GM11168 (cell line): ENCODE measurements around the gene GLB1L2.

ENCODE experiments used
- in situ Hi-C: fragments of 300-500 bp; cut with MboI; formaldehyde crosslinking; loops from one replicate; pipeline ENCODE4 v1.12.0; 2022; ENCODE audit warnings: low sequenced_read_pairs; ENCODE audit not compliant: unreplicated experiment

GLB1L2 gene

DNA sequence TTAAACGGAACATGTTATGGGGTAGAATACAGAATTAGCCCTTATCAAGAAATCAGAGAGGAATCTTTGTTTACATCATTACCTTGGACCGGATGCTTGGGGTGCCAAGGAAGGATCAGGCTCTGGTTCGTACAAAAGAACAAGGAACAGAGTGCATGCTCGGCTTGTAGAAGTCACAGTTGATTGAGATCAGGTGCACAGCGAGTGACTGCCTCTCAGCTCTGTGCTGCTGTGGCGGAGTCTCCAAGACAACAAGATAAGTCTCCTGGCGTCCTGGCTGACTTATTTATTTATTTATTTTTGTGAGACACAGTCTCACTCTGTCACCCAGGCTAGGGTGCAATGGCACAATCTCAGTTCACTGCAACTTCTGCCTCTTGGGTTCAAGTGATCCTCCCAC is 31.8 kb downstream of the GLB1L2 start:
- in situ Hi-C loops = no loop called here

DNA sequence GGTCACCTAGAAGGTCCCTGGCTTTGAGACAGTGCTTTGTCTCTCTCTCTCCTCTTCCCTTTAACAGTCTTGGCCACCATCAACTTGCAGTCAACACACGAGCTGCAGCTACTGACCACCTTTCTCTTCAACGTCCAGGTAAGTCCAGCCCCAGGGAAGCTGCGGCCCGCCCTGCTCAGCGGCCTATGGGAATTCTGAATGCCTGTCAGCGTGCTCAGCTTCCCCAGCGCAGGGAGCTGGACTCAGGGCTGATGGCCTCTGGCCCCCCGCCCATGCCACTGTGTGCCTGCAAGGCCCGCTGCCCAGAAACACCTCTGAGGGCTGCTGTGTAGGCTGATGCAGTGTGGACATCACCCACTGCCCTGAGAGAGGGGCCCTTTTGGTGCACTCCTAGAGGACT is 32.5 kb downstream of the GLB1L2 start:
- in situ Hi-C loops = no loop called here

DNA sequence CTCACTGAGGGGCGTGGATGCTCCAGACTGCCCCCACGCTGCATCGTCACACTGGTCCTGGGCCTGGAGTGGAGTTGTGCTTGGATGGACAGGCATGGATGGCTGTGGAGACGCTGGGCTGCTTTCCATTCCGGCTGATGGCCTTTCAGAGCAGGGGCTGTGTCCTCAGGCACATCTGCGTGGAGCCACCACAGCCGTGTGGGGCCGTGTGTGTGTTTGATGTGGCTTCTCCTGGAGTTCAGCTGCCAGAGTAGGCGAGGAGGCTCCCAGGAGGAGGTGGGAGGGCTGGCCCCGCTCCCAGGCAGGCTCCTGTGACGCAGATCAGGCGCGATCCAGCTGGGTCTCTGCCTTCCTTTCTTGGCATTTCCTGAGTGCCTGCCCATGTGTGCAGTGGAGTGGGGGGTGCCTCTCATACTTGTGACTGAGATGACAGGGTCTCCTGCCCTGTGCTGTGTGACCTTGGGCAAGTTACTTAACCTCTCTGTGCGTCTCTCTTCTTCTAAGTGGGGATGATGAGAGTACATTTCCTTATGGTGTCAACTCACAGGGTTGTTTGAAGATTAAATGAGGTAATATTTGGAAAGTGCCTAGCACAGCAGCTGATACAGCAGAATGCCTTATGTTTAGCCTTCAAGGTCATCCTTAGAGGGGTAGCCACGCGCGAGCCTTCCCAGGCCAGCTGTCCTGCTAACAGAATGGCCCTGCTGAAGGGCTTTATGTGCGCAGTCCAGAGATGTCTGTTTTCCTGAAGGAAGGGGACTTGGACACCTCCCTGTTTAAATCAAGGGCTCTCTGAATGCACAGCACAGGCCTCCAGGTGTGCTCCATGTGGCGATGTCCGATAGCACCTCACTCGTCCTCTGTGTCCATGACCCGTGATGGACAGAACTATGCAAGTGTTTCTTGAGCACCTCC is 33.5 kb downstream of the GLB1L2 start:
- in situ Hi-C loops = no loop called here

DNA sequence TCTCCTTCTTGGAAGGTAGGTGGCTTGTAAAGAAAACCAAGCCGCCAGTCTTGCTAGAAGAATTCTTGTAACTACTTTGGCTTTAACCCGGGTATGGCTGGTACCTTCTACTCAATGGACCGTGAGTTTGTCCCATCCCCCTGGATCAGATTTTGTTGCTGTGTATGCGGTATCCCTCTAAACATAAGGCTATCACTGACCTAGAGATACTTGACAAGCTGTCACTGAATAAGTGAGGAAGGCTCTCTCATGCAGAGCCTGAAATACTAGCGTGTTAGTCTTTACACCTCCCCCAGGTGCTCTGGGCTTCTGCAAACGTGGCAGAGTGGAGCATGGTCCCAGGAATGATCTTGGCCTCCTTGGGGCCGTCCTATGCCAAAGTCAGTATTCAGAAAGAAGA is 34.5 kb downstream of the GLB1L2 start:
- in situ Hi-C loops = no loop called here

DNA sequence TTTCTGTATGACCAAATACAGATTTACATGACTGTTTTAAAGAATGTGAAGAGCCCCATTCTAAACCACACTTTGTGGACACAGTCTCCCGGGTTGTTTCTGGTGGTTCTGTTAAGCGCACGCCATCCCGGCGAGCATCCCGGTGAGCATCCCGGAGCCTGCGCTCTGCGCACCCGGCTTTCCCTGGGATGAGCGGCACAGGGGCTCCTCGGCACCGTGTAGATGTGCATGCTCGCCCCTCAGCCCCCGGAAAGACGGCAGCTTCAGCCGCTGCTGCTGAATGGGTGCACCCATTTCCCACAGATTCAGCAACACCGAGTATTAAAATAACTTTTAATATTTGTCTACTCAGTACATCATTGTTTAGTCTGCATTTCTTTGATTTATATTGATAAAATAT is 36.0 kb downstream of the GLB1L2 start:
- in situ Hi-C loops = no loop called here

DNA sequence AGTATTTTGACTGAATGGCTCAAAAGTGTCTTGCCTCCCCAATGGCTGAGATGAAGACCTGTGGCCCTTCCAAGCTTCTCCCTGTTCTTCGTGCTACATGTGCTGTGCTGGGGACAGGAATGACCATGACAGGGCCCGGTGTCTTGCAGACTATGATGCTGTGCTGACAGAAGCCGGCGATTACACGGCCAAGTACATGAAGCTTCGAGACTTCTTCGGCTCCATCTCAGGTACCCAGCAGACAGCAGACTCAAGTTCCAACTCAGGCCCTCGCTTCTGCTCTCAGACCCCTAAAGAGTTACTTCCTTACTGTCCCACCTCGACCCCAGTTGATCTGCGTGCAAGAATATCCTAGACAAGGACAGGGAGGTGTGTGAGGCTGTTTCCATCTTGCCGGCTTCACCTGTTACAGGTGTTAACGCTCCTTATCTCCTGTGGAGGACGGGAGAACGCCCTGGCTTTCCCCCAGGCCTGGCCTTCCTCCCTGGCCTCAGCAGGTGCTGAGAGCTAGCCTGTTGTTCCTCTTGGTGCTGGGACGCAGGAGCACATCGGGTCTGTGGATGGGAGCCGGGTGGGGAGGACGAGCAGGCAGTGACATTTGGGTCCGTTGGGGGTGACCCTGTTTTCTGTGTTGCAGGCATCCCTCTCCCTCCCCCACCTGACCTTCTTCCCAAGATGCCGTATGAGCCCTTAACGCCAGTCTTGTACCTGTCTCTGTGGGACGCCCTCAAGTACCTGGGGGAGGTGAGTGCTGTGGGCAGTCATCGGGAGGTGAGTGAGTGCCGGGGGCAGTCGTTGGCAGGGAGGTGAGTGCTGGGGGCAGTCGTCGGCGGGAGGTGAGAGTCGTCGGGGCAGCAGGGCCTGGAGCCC is 38.1 kb downstream of the GLB1L2 start:
- in situ Hi-C loops = no loop called here

DNA sequence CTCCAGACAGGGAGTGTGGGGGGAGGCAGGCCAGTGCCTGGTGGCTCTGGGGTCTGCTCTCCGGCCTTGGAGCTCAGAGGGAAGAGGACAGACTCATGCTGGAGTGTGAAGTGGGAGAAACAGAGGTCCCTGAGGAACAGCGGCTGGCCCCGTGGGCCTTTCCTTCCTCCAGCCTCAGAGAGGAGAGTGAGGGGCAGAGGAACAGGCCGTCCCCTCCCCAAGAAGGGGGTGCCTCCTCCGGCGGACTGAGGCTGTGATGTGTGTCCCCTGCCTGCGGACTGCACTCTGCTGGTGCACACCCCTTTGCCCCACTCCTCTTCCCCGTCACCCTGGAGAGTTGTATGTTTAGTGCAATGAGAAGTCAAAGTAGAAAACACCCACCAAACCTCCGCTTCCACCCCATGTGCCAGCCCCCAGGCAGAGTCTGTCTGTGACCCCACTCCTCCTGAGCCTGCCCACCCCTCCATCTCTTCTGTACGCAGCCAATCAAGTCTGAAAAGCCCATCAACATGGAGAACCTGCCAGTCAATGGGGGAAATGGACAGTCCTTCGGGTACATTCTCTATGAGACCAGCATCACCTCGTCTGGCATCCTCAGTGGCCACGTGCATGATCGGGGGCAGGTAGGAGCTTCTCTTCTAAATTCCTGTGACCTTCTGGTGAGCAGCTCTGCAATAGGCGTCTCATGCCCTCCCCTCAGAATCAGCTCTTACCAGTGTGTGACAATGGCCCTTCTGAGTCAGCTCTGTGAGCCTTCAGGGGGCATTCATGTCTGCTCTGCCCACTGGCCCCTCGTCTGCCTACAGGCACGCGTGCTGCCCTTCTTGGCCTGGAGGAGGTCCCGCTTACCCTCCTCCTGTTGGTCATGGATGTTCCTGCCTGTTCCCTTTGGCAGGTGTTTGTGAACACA is 39.0 kb downstream of the GLB1L2 start:
- in situ Hi-C loops = no loop called here

DNA sequence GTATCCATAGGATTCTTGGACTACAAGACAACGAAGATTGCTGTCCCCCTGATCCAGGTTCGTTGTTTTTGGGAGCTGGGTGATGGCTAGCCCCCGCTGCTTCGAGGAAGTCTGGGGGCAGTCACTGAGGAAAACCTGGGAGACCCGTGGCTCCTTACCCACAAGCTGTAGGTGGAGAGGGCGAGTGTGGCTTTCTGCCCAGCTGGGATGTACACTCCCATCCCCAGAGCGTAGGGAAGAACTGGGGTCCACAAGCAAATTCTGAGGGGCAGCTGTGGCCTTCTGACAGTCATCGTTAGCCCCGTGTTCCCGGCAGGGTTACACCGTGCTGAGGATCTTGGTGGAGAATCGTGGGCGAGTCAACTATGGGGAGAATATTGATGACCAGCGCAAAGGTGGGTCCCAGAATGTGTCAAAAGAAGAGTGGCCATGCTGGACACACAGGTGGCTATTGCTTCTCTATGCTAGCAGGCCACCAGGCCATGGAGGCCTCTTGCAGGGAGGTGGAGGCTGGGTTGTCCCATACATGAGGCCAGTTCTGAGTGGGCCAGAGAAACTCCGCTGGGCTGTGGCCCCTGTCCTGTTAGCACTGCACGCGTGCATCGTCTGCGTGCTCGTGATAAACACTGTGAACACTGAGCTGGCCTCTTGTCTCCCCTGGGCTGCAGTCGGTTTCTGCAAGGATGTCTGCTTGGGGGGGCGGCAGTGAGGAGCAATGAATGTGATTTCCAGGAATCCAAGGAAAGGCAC is 39.8 kb downstream of the GLB1L2 start:
- in situ Hi-C loops = no loop called here

DNA sequence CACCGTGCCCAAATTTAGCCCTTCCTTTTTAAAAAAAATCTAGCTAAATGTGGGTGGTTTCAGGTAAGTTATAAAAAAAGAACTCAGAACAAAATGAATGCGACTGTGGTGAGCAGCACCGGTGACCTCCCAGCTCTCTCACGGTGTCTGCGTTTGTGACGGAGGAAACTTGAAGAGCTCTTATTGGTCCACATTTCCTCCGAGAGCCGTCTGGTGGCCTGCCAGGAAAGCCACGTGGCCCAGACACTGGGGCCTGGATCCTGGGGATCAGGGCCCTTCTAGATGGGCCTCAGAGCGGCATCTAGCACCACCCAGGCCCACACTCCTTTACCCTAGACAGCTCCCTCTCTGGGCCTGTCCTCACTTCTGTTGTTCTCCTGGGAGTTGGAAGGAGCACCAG is 40.7 kb downstream of the GLB1L2 start:
- in situ Hi-C loops = no loop called here

DNA sequence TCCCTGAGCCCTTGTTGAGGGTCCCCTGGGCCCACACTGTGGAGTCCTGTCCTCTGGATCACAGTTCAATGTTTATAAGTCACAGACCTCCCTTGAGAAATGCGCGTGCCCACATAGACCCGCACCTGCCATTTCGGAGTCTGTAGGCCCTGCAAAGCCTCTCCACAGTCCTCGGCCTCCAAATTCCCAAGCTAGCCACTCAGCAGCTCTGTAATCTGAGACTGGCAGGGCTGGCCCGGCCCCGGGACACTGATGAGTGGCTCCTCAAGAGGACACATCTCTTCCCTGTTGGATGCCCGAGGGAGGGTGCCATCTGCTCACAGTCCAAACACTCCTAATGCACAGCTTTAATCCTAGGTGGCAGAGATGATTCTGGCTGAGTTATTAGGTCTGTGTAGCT is 41.2 kb downstream of the GLB1L2 start:
- in situ Hi-C loops = no loop called here

DNA sequence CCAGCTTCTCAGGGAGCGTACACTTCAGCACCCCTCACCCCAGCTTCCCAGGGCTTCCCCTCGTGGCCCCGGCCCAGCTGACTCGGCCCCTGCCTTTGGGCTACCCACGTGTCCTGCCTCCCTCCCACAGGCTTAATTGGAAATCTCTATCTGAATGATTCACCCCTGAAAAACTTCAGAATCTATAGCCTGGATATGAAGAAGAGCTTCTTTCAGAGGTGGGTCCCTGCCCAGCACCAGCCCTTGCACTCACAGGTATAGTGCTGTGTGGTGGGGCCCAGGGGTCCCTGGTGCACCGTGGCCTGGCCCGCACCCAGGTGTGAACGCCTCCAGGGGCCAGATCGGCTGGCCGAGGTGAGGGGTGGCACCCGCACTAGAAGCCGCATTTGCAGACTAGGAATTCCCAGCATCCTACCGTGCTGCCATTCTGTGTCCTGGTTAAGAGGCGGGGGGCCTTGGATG is 41.8 kb downstream of the GLB1L2 start:
- in situ Hi-C loops = no loop called here

DNA sequence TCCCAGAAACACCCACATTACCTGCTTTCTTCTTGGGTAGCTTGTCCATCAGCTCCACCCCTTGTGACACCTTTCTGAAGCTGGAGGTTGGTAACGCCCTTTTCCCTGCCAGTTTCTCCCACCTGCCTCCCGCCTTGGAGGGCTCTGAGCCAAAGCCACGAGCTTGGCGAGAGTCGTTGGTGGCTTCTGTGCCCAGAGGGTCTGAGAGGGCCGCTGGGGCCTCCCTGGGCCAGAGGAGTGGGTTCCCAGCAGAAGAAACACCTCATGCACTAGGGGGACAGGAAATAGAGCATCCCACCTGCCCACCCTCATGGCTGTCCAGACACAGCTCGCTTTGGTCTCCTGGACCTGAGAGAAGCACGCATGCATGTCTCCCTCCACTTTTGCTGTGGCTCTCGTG is 42.4 kb downstream of the GLB1L2 start:
- in situ Hi-C loops = no loop called here

DNA sequence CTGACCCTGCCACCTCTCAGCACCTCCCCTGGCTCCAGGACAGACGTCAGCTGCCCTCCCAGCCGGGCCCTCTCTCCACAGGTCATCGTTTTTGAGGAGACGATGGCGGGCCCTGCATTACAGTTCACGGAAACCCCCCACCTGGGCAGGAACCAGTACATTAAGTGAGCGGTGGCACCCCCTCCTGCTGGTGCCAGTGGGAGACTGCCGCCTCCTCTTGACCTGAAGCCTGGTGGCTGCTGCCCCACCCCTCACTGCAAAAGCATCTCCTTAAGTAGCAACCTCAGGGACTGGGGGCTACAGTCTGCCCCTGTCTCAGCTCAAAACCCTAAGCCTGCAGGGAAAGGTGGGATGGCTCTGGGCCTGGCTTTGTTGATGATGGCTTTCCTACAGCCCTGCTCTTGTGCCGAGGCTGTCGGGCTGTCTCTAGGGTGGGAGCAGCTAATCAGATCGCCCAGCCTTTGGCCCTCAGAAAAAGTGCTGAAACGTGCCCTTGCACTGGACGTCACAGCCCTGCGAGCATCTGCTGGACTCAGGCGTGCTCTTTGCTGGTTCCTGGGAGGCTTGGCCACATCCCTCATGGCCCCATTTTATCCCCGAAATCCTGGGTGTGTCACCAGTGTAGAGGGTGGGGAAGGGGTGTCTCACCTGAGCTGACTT is 43.2 kb downstream of the GLB1L2 start:
- in situ Hi-C loops = no loop called here

DNA sequence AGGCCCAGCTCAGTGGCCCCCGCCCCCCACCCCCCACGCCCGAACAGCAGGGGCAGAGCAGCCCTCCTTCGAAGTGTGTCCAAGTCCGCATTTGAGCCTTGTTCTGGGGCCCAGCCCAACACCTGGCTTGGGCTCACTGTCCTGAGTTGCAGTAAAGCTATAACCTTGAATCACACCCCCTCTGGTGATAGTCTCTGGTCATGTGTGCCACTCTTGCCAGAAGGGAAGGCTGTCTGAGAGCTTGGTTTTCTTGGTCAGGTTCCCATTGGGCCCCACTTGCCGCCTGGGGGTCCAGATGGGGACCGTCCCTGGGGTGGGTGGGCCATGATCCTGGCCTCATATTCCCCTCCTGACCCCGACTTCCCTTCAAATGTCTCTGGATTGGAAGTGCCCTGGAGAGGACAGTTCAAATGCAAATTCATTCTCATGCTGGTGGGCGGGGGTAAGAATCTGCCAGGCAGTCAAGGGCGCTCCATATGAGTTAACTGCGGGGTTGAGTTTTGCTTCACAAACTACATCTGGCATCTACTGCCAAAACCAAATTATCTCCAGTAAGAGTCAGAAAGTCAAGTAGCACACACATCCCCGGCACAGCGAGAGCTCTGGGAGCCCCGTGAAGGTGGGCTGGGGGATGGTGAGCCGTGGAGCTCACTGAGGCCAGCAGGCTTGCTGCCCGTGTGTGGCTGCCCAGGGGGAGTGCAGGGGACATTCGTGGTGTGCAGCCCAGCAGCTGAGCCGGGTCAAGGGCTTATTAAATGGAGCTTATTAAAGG is 44.5 kb downstream of the GLB1L2 start:
- in situ Hi-C loops = no loop called here

DNA sequence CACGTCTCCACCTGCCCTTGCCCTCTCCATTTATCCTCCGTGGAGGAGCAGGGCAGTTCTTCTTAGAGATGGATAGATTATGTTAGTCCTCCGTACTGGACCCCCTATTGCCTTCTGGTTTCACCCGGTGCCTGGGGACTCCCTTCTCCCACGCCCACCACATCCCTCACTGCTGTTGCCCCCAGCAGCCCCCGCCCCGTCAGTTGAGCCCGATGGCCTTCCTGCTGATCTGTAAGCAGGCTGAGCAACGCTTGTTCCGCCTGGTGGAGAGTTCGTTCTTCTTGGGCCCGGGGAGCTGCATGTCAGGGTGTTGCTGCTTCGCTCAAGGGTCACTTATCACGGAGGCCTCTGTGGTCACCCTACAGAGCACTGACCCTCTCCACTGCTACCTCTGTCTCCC is 46.1 kb downstream of the GLB1L2 start:
- in situ Hi-C loops = no loop called here

DNA sequence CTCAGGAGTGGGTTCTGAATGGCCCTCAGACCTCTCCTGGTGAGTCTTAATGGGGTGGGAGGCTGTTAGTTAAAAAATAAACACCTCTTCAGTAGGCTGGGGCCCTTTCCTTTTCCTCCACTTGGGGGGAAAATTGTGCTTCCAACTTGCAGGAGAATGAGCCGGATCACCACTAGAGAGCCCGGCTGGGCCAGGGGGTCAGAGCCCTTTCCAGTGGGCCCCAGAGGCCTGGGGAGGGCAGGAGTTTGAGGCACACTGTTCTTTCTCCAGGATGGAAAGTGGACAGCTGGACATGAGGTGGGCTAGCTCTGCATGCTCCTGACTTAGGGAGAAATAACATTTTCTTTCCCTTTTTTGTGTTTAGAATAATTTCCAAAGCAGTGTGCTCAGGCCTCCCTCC is 47.5 kb downstream of the GLB1L2 start:
- in situ Hi-C loops = no loop called here

DNA sequence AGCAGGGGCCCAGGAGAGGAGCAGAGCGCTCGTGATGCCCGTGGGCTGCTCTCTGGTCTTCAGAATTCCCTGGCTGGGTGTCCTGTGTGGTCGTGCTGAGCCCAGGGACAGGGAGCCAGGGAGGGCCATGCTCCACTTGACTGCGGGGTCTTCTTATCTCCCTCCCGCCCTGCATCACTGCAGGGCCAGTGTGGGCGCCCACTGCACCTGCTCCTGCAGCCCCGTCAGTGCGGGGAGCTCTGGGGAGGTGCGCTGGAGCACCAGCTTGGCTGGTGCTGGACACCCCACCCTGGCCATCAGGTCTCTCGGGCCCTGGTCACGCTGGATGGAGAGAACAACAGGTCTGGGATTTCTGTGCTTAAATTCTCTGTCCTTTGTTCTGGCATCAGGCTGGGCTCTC is 48.4 kb downstream of the GLB1L2 start:
- in situ Hi-C loops = no loop called here

DNA sequence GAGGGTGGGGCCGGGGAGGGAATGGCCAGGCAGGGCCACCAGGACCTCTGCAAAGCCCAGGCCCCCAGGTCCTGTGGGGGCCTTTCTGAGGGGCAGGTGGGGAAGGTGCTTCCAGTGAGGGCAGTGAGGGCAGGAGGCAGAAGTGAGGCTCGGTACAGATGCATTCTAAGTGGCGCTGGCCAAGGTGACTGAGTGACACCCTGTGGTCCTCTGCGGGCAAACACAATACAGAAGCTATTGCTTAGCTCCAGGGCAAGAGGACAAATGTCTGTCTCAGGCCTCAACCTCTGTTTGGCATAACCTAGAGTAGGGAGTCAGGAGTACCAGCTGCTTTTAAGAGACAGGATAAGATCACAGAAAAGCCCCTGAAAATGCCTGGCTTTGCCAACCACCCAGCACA is 49.0 kb downstream of the GLB1L2 start:
- in situ Hi-C loops = no loop called here
